ENCODE data around the gene IL1RAPL1. TPM values are rescaled to one million over a fixed set of nuclear protein-coding genes. Genes with fewer than 3 reads are reported as not detected.

Gene IL1RAPL1
- total RNA-seq, 4 donors from 2014 or later = 0.13 TPM; not detected in 3

- no peaks in the 10 kb centered on the region for H3K27me3 ChIP-seq
- H3K27ac ChIP-seq = no peak overlapping the region
- TF ChIP-seq CTCF (IDR thresholded peaks at IDR 0.05) = no peak
- no peak for TF ChIP-seq POLR2A (IDR thresholded peaks at IDR 0.05)
- TF ChIP-seq EP300 (IDR thresholded peaks at IDR 0.05) = no peak
- TF ChIP-seq POLR2AphosphoS5 (IDR thresholded peaks at IDR 0.05) = no peak
- no peak overlapping the region for H3K4me3 ChIP-seq
- no peaks in the 10 kb centered on the region for H3K4me1 ChIP-seq
- no peaks in the 10 kb centered on the region for H3K9me3 ChIP-seq
- no peaks in the 10 kb centered on the region for H3K36me3 ChIP-seq
- DNase-seq (ENCODE audit: low spot score in 2 of 2) = no peak
- WGBS = 35% methylated on average over 1 of the region's 1 CpG
These were observed 1418.6 kb downstream of the IL1RAPL1 start for GRCh38 chrX:30005813-30006212.

Data from suprapubic skin (tissue), 4 donors.